Kidney glomerular epithelial cell (primary cell): ENCODE results near the gene PLEKHG3.

Source experiments
- DNase-seq: peaks from one replicate; lab custom pipeline; 2025; lab: John Stamatoyannopoulos, UW

PLEKHG3 gene

GRCh38 chr14:64786296-64787149, 82.3 kb downstream of the PLEKHG3 start:
- DNase-seq: no peak

DNA sequence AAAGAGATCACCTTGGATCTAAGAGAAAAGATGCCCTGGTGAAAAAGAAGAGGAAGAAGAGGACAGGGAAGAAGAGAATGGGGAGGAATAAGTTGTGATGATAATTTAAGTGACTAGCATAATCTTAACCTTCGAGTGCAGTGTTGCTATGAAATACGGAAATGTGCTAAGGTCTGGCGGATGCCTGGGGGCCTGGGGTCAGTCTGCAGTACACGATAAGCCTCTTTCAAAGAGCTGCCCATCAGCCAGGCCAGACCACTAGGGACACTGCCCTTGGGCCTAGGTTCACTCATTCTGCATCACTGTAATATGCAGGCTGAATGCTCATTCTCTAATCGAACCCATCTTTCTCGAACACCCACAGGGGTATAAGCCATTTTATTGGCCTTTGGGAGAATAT, 83.4 kb downstream of the PLEKHG3 start:
- no peak for DNase-seq

GRCh38 chr14:64788706-64789105, 84.5 kb downstream of the PLEKHG3 start:
- peak; percentile 82 for DNase-seq

GRCh38 chr14:64789696-64790095, 85.5 kb downstream of the PLEKHG3 start:
- no peak for DNase-seq

GRCh38 chr14:64790478-64790877, 86.3 kb downstream of the PLEKHG3 start:
- DNase-seq: no peak

- no peak for DNase-seq
Observed at GRCh38 chr14:64792231-64792630, 88.0 kb downstream of the PLEKHG3 start.

DNA sequence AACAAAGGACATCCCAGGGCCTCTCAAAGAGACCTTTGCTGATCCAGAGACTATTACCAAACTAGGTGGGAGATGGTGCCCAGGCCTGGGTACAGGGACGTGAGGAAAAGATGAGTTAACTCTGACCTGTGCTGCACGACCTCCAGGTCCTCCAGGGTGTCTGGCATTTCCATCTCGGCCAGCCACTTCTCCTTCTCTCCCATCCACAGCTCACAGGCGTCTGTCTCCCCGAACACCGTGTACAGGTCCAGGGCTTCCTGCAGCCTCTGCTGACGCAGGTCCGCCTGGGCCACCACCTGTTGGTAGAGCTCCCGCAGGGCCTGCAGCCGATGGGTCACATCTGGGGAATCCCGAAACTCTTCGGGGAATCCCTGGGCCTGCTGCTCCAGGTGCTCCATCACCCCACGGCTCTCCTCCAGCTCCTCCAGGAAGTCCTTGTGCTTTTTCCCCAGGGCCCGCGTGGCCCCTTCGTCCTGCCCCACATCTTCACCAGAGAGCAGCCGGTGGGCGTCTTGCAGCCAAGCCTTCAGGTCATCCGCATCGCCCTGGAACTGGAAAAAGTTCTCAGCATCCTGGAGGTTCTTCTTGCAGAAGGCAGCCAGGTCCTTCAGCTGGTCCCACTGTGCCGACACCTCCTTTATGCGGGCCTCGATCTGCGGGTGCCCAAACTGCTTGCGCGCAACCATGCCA, 88.8 kb downstream of the PLEKHG3 start:
- no peak for DNase-seq

DNA sequence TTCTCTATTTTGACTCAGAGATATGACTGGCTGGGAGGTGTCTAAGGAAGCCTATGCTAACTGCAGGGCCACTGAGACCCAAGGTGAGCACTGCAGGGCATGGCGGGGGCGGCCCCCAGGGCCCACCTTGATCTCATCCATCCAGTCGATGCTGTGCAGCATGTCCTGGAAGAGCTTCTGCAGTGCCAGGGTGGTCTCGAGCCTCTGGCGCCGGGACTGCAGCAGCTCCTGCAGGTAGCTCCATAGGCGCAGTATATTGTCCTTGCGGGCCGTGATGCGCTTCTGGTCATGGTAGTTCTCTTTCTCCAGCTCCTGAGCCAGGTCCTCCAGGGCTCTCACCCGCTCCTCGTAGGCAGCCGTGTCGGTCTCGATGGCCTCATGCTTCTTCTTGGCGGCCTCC, 91.0 kb downstream of the PLEKHG3 start:
- no peak for DNase-seq

DNA sequence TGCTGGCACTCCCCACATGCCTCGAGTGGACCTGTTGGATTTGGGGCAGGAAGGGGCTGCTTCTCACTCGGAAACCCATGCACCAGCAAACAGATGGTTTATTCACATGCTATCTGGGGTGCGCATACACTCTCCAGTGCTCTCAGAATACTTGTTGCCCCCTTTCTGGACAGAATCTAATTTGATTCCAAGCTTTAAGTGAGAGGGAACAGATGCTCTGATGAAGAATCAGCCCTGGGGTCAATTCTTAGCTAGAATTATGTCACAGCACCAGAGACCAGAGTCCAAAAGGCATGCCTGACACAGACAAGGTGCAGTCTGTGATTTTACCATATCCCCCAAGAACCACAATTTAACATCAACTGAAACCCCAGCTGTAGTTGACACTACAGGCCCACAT, 91.7 kb downstream of the PLEKHG3 start:
- DNase-seq: no peak

- no peak for DNase-seq
Observed at GRCh38 chr14:64796369-64796768, 92.1 kb downstream of the PLEKHG3 start.

DNA sequence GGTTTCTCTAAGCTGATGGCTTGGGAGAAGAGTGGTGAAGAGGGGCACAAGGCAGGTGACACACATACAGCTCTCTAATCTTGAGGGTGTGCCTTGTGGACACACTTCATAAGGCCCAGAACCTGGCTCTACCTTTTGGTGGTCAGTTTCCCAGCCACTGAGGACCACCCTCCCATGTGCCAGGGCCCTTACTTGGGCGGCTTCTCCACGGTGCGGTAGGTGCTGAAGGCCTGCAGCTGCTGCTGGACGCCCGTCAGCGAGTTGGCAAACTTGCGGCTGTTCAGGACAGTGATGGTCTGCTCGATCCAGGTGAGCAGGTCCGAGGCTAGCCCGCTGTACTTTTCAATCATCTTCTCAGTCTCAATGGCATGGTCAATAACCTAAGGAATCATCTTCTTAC, 95.3 kb downstream of the PLEKHG3 start:
- DNase-seq: no peak
